ENCODE results near the gene GPR146. TPM values are rescaled to one million over a fixed set of nuclear protein-coding genes. Genes with fewer than 3 reads are reported as not detected.

The GPR146 gene
- total and polyA plus RNA-seq, 2 of the 13 experiments (the other 11 are each of a cell fraction or from before 2014, with no cell fraction given): 2.0 to 15.9 TPM

DNA sequence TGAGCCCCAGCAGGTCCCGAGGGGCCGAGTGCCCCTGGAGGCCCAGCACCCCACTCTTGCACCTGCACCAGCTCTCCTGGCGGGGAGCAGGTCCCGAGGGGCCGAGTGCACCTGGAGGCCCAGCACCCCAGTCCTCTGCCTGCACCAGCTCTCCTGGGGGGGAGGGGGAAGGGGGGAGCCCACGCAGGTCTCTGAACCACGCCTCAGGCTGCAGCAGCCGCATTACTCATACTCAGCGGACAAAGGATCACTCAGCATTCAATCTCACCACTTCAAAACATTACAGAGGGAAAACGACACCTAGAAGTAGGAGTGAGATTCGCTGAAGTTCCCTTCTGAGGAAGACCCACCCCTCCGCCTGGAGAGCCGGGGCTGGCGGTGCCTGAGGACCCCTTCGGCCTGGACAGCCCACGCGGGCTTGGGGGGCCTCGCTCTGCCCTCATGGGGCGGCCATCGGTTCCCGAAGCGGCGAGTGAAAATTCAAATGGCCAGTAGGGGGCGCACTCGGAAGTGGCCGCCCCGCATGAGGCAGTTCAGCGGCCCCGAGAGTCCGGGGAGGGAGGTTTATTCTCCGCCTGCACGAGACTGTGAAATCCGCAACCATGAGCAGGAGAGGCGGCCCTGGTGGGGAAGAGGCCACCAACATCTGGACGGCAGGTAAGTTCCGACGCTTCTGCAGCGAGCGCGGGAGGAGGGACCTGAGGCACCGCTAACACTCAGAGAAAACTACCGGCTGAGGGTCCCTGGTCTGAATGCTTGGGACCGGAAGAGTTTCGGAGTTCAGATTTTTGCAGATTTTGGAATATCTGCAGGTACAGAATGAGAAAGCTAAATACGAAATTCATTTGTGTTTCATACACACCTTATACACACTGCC is 42.5 kb downstream of the GPR146 start (continued):
- TF ChIP-seq ZFX (CRISPR knock-in tag; IDR thresholded peaks at IDR 0.05; ENCODE audit: low read depth): peak; percentile 78
- TF ChIP-seq, protein P1, sequence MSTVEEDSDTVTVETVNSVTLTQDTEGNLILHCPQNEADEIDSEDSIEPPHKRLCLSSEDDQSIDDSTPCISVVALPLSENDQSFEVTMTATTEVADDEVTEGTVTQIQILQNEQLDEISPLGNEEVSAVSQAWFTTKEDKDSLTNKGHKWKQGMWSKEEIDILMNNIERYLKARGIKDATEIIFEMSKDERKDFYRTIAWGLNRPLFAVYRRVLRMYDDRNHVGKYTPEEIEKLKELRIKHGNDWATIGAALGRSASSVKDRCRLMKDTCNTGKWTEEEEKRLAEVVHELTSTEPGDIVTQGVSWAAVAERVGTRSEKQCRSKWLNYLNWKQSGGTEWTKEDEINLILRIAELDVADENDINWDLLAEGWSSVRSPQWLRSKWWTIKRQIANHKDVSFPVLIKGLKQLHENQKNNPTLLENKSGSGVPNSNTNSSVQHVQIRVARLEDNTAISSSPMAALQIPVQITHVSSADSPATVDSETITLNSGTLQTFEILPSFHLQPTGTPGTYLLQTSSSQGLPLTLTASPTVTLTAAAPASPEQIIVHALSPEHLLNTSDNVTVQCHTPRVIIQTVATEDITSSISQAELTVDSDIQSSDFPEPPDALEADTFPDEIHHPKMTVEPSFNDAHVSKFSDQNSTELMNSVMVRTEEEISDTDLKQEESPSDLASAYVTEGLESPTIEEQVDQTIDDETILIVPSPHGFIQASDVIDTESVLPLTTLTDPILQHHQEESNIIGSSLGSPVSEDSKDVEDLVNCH (CRISPR knock-in tag; IDR thresholded peaks at IDR 0.05): 0 out of 2 replicates have a peak, but pooled peaks have one; percentile 41
- TF ChIP-seq HHEX (CRISPR knock-in tag; IDR thresholded peaks at IDR 0.05): no peak
- TF ChIP-seq FIP1L1 (IDR thresholded peaks at IDR 0.05; ENCODE audit: borderline replicate concordance, insufficient read depth, low read depth, low read length): no peak
- no peak for TF ChIP-seq ZNF232 (CRISPR knock-in tag; IDR thresholded peaks at IDR 0.05; ENCODE audit: borderline replicate concordance)
- TF ChIP-seq, protein P2, sequence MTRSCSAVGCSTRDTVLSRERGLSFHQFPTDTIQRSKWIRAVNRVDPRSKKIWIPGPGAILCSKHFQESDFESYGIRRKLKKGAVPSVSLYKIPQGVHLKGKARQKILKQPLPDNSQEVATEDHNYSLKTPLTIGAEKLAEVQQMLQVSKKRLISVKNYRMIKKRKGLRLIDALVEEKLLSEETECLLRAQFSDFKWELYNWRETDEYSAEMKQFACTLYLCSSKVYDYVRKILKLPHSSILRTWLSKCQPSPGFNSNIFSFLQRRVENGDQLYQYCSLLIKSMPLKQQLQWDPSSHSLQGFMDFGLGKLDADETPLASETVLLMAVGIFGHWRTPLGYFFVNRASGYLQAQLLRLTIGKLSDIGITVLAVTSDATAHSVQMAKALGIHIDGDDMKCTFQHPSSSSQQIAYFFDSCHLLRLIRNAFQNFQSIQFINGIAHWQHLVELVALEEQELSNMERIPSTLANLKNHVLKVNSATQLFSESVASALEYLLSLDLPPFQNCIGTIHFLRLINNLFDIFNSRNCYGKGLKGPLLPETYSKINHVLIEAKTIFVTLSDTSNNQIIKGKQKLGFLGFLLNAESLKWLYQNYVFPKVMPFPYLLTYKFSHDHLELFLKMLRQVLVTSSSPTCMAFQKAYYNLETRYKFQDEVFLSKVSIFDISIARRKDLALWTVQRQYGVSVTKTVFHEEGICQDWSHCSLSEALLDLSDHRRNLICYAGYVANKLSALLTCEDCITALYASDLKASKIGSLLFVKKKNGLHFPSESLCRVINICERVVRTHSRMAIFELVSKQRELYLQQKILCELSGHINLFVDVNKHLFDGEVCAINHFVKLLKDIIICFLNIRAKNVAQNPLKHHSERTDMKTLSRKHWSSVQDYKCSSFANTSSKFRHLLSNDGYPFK (CRISPR knock-in tag; IDR thresholded peaks at IDR 0.05; ENCODE audit: borderline replicate concordance): peak; percentile 66; the same call in 1 of the 2 replicates
- TF ChIP-seq ATM (IDR thresholded peaks at IDR 0.05; ENCODE audit: borderline replicate concordance): no peak
- peak; percentile 7; the same call in 1 of the 2 replicates for TF ChIP-seq ELF3 (CRISPR knock-in tag; IDR thresholded peaks at IDR 0.05)
- TF ChIP-seq ZNF781 (CRISPR knock-in tag; IDR thresholded peaks at IDR 0.05; ENCODE audit: borderline replicate concordance, not compliant biosample characterization): peak; percentile 83
- TF ChIP-seq RBFOX2 (IDR thresholded peaks at IDR 0.05; ENCODE audit: low read depth, low read length): peak; percentile 79
- TF ChIP-seq EHMT2 (IDR thresholded peaks at IDR 0.05; ENCODE audit: borderline replicate concordance, low read depth, low read length): no peak
- TF ChIP-seq, protein P3, sequence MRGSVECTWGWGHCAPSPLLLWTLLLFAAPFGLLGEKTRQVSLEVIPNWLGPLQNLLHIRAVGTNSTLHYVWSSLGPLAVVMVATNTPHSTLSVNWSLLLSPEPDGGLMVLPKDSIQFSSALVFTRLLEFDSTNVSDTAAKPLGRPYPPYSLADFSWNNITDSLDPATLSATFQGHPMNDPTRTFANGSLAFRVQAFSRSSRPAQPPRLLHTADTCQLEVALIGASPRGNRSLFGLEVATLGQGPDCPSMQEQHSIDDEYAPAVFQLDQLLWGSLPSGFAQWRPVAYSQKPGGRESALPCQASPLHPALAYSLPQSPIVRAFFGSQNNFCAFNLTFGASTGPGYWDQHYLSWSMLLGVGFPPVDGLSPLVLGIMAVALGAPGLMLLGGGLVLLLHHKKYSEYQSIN (CRISPR knock-in tag; IDR thresholded peaks at IDR 0.05; ENCODE audit: borderline replicate concordance): no peak
- TF ChIP-seq, protein P4, sequence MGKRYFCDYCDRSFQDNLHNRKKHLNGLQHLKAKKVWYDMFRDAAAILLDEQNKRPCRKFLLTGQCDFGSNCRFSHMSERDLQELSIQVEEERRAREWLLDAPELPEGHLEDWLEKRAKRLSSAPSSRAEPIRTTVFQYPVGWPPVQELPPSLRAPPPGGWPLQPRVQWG (CRISPR knock-in tag; IDR thresholded peaks at IDR 0.05; ENCODE audit: borderline replicate concordance, low read depth): no peak
- no peak for TF ChIP-seq NFIC (IDR thresholded peaks at IDR 0.05; ENCODE audit: low read length)
- no peak for TF ChIP-seq PHF21A (CRISPR knock-in tag; IDR thresholded peaks at IDR 0.05)
- no peak for TF ChIP-seq ZNF251 (CRISPR knock-in tag; IDR thresholded peaks at IDR 0.05)
- TF ChIP-seq POLR2A (IDR thresholded peaks at IDR 0.05; ENCODE audit: insufficient read depth in 1 of 2, low read depth in 2 of 2, low read length in 2 of 2): peak in 1 of 2 experiments; percentile 57; a peak in 2 of 4 replicates
- TF ChIP-seq, protein P5, sequence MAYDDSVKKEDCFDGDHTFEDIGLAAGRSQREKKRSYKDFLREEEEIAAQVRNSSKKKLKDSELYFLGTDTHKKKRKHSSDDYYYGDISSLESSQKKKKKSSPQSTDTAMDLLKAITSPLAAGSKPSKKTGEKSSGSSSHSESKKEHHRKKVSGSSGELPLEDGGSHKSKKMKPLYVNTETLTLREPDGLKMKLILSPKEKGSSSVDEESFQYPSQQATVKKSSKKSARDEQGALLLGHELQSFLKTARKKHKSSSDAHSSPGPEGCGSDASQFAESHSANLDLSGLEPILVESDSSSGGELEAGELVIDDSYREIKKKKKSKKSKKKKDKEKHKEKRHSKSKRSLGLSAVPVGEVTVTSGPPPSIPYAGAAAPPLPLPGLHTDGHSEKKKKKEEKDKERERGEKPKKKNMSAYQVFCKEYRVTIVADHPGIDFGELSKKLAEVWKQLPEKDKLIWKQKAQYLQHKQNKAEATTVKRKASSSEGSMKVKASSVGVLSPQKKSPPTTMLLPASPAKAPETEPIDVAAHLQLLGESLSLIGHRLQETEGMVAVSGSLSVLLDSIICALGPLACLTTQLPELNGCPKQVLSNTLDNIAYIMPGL (CRISPR knock-in tag; IDR thresholded peaks at IDR 0.05; ENCODE audit: borderline replicate concordance in 1 of 2, low read depth in 1 of 2): peak; percentile 96 to 98
- TF ChIP-seq CREM (IDR thresholded peaks at IDR 0.05): peak; percentile 20; the same call in 1 of the 2 replicates
- TF ChIP-seq CREM (CRISPR knock-in tag; IDR thresholded peaks at IDR 0.05): no peak

Measured in HepG2 (cell line).